ENCODE measurements around the gene MAD2L1BP. TPM values are rescaled to one million over a fixed set of nuclear protein-coding genes. Genes with fewer than 3 reads are reported as not detected.

Gene MAD2L1BP
- total RNA-seq, 1 donor from 2014 or later: 40.5 TPM

GRCh38 chr6:43627008-43627825 lies 8.4 kb upstream of the MAD2L1BP start:
- intact Hi-C loops (cut with micrococcal nuclease): loop anchor here (5.0 to 10.0 kb wide), 3 partner anchors 382 to 855 kb away; partner anchors contain the start of gene TTBK1
- TF ChIP-seq CTCF (IDR thresholded peaks at IDR 0.05): no peak
- ATAC-seq (ENCODE audit: low read depth) (no peak), DNase-seq (no peak)
- H3K4me1 Mint-ChIP-seq: peaks cover 35% of the 10 kb centered on the region
- CTCF ChIA-PET: interaction anchor here (0.9 kb wide), 1 partner anchor 19 kb away, joined by 4 read pairs; no protein-coding TSS in a partner anchor
- POLR2A ChIA-PET: interaction anchor here (0.6 to 1.2 kb wide), 2 partner anchors 9 to 1165 kb away, joined by 3 to 4 read pairs; no protein-coding TSS in a partner anchor
- peak overlapping the region; percentile 43 for H3K27ac Mint-ChIP-seq
- peaks cover 54% of the 10 kb centered on the region for H3K36me3 Mint-ChIP-seq (ENCODE audit: low read depth)
- no peaks in the 10 kb centered on the region for H3K27me3 Mint-ChIP-seq
- H3K9me3 Mint-ChIP-seq: no peaks in the 10 kb centered on the region
- peak overlapping the region; percentile 48 for H3K4me3 Mint-ChIP-seq

GRCh38 chr6:43628393-43629103 lies 7.1 kb upstream of the MAD2L1BP start:
- Mint-ChIP-seq H3K27ac (peak overlapping the region; percentile 99), H3K4me3 (peak overlapping the region; percentile 98), H3K9me3 (no peaks in the 10 kb centered on the region), H3K4me1 (peaks cover 35% of the 10 kb centered on the region), H3K27me3 (no peaks in the 10 kb centered on the region), H3K36me3 (ENCODE audit: low read depth) (peaks cover 41% of the 10 kb centered on the region)
- ATAC-seq (ENCODE audit: low read depth) (peak; percentile 12), DNase-seq (peak; percentile 43)
- TF ChIP-seq CTCF (IDR thresholded peaks at IDR 0.05): no peak
- POLR2A ChIA-PET: interaction anchor here (0.6 to 3.0 kb wide), 20 partner anchors 11 to 857 kb away, joined by 3 to 23 read pairs (median 6); partner anchors contain the start of genes HSP90AB1, MRPL14, POLH and POLR1C
- CTCF ChIA-PET: interaction anchor here (1.0 to 1.6 kb wide), 4 partner anchors 17 to 684 kb away, joined by 3 to 5 read pairs (median 4); partner anchors contain the start of gene AARS2
- intact Hi-C loops (cut with micrococcal nuclease): loop anchor here (1.0 to 10.0 kb wide), 14 partner anchors 17 to 856 kb away; partner anchors contain the start of genes ABCC10, CDC5L, HSP90AB1 and MRPL14

- Mint-ChIP-seq H3K27me3 (no peaks in the 10 kb centered on the region), H3K4me1 (peaks cover 40% of the 10 kb centered on the region), H3K9me3 (no peaks in the 10 kb centered on the region), H3K36me3 (ENCODE audit: low read depth) (peaks cover 35% of the 10 kb centered on the region), H3K27ac (peak within 1 kb of the TSS; percentile 99), H3K4me3 (peak within 1 kb of the TSS; percentile 98)
- DNase-seq (peak; percentile 92), ATAC-seq (ENCODE audit: low read depth) (peak; percentile 83)
- POLR2A ChIA-PET: interaction anchor here (0.6 to 3.0 kb wide), 35 partner anchors 10 to 1065 kb away, joined by 3 to 23 read pairs (median 5); partner anchors contain the start of genes CDC5L, CNPY3, HSP90AB1 and MRPL14
- CTCF ChIA-PET: interaction anchor here (1.0 to 1.6 kb wide), 4 partner anchors 17 to 684 kb away, joined by 3 to 5 read pairs (median 4); partner anchors contain the start of gene AARS2
- intact Hi-C loops (cut with micrococcal nuclease): loop anchor here (1.0 to 10.0 kb wide), 14 partner anchors 16 to 857 kb away; partner anchors contain the start of genes ABCC10, CDC5L, HSP90AB1 and MRPL14
- no peak for TF ChIP-seq CTCF (IDR thresholded peaks at IDR 0.05)
These were observed 6.5 kb upstream of the MAD2L1BP start, which contains the start of gene GTPBP2 for GRCh38 chr6:43629104-43629504. Gene GTPBP2, minus strand, starts transcription at chr6:43629264. Its CDS starts 102 bp downstream, at chr6:43629162.

GRCh38 chr6:43629505-43630300 lies 5.9 kb upstream of the MAD2L1BP start:
- intact Hi-C loops (cut with micrococcal nuclease): loop anchor here (1.0 to 10.0 kb wide), 14 partner anchors 16 to 857 kb away; partner anchors contain the start of genes ABCC10, CDC5L, HSP90AB1 and MRPL14
- Mint-ChIP-seq H3K9me3 (no peaks in the 10 kb centered on the region), H3K27me3 (no peaks in the 10 kb centered on the region), H3K36me3 (ENCODE audit: low read depth) (peaks cover 30% of the 10 kb centered on the region), H3K4me3 (peak overlapping the region; percentile 98), H3K27ac (peak overlapping the region; percentile 99), H3K4me1 (peaks cover 41% of the 10 kb centered on the region)
- peak; percentile 70 for ATAC-seq (ENCODE audit: low read depth)
- POLR2A ChIA-PET: interaction anchor here (0.5 to 3.0 kb wide), 41 partner anchors 10 to 1066 kb away, joined by 3 to 23 read pairs (median 4); partner anchors contain the start of genes CDC5L, CNPY3, HSP90AB1 and MRPL14
- DNase-seq: peak; percentile 87
- TF ChIP-seq CTCF (IDR thresholded peaks at IDR 0.05): no peak
- CTCF ChIA-PET: interaction anchor here (1.0 to 1.6 kb wide), 5 partner anchors 16 to 683 kb away, joined by 3 to 5 read pairs (median 3); partner anchors contain the start of gene AARS2

All from activated B cell treated with CpG ODN at 0.5 μM for 24 hours (primary cell).